Measurements from ENCODE around the gene SLC39A6. TPM values are rescaled to one million over a fixed set of nuclear protein-coding genes. Genes with fewer than 3 reads are reported as not detected.
"Not testable (repeated sequence)": the region's sequence is repeated elsewhere in the genome, so short reads cannot be mapped to it uniquely, and the experiment has no call there.

The SLC39A6 gene
- total RNA-seq, 1 experiment from 2014 or later = 47.6 TPM

DNA sequence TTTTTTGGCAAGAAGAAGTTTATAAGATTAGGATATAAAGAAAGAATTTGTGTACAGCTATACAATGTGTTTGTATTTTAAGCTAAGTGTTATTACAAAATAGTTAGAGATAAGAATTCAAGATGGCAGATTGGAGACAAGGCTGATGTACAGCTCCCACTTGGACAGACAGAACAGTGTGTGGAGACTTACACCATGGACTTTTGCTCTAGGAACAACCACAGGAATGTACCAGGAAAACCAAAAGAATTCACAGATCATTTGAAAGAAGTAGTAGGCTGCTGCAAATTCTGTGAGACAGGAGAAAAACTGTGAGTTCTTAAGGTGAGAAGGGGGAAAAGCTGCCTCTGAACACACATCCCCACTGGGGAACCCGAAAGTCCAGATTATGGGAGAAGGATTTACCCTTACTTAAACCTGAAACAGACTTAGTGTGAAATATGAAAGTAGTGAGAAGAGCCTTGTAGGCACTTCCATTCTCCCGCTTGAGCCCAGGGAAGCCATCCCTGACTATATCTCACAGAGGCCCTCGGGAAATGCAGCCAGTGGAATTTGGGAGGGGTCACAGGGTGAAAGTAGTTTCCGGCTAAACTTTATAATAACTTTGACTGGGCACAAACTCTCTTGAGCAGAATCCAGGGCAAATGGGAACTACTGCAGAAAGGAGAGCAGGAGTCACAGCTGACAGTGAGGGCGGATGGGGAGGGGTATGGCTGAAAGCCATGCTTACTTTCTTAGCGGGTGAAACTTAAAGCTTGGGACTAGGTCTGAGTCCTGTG, 50.2 kb downstream of the SLC39A6 start:
- no peaks in the 10 kb centered on the region for H3K27me3 ChIP-seq (ENCODE audit: control insufficient read depth, insufficient read depth, low read length)
- DNase-seq (ENCODE audit: low read depth, low spot score) (no peak), ATAC-seq (no peak)
- in situ Hi-C loops (cut with HindIII; ENCODE audit: low pct_unique_long_range_greater_than_20kb, low sequenced_read_pairs) (no loop called here), intact Hi-C loops (cut with micrococcal nuclease; ENCODE audit: unreplicated experiment) (no loop called here)
- TF ChIP-seq, protein P1, sequence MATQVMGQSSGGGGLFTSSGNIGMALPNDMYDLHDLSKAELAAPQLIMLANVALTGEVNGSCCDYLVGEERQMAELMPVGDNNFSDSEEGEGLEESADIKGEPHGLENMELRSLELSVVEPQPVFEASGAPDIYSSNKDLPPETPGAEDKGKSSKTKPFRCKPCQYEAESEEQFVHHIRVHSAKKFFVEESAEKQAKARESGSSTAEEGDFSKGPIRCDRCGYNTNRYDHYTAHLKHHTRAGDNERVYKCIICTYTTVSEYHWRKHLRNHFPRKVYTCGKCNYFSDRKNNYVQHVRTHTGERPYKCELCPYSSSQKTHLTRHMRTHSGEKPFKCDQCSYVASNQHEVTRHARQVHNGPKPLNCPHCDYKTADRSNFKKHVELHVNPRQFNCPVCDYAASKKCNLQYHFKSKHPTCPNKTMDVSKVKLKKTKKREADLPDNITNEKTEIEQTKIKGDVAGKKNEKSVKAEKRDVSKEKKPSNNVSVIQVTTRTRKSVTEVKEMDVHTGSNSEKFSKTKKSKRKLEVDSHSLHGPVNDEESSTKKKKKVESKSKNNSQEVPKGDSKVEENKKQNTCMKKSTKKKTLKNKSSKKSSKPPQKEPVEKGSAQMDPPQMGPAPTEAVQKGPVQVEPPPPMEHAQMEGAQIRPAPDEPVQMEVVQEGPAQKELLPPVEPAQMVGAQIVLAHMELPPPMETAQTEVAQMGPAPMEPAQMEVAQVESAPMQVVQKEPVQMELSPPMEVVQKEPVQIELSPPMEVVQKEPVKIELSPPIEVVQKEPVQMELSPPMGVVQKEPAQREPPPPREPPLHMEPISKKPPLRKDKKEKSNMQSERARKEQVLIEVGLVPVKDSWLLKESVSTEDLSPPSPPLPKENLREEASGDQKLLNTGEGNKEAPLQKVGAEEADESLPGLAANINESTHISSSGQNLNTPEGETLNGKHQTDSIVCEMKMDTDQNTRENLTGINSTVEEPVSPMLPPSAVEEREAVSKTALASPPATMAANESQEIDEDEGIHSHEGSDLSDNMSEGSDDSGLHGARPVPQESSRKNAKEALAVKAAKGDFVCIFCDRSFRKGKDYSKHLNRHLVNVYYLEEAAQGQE (IDR thresholded peaks at IDR 0.05; ENCODE audit: insufficient read depth in 1 of 2, low read depth in 2 of 2, low read length in 1 of 2) = no peak
- TF ChIP-seq POLR2AphosphoS5 (IDR thresholded peaks at IDR 0.05; ENCODE audit: low read depth, low read length) = no peak
- no peak for TF ChIP-seq SIN3A (IDR thresholded peaks at IDR 0.05; ENCODE audit: borderline replicate concordance, insufficient read depth, low read depth, low read length)
- TF ChIP-seq, protein P2, sequence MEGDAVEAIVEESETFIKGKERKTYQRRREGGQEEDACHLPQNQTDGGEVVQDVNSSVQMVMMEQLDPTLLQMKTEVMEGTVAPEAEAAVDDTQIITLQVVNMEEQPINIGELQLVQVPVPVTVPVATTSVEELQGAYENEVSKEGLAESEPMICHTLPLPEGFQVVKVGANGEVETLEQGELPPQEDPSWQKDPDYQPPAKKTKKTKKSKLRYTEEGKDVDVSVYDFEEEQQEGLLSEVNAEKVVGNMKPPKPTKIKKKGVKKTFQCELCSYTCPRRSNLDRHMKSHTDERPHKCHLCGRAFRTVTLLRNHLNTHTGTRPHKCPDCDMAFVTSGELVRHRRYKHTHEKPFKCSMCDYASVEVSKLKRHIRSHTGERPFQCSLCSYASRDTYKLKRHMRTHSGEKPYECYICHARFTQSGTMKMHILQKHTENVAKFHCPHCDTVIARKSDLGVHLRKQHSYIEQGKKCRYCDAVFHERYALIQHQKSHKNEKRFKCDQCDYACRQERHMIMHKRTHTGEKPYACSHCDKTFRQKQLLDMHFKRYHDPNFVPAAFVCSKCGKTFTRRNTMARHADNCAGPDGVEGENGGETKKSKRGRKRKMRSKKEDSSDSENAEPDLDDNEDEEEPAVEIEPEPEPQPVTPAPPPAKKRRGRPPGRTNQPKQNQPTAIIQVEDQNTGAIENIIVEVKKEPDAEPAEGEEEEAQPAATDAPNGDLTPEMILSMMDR (IDR thresholded peaks at IDR 0.05) = no peak
- no peak for TF ChIP-seq TCF7L2 (IDR thresholded peaks at IDR 0.05; ENCODE audit: low read depth, low read length)
- POLR2A ChIA-PET = no interaction called here
- H3K9me3 ChIP-seq (ENCODE audit: control insufficient read depth, insufficient read depth, low read depth, low read length) = no peaks in the 10 kb centered on the region
- CTCF ChIA-PET = no interaction called here
- H3K4me1 ChIP-seq (ENCODE audit: control insufficient read depth, insufficient read depth, low read length) = peaks cover 4% of the 10 kb centered on the region; the same call in 1 of the 2 replicates
- BruUV-seq (replicated peaks) = no TSS peak
- H3K27ac ChIP-seq (ENCODE audit: low read length) = no peak overlapping the region
- no peaks in the 10 kb centered on the region for H3K36me3 ChIP-seq (ENCODE audit: control insufficient read depth, insufficient read depth, low read length)
- no peak overlapping the region for H3K4me3 ChIP-seq (ENCODE audit: low read depth in 2 of 2, low read length in 2 of 2)

DNA sequence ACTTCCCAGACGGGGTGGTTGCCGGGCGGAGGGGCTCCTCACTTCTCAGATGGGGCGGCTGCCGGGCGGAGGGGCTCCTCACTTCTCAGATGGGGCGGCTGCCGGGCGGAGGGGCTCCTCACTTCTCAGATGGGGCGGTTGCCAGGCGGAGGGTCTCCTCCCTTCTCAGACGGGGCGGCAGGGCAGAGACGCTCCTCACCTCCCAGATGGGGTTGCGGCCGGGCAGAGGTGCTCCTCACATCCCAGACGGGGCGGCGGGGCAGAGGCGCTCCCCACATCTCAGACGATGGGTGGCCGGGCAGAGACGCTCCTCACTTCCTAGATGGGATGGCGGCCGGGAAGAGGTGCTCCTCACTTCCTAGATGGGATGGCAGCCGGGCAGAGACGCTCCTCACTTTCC, 51.4 kb downstream of the SLC39A6 start:
- intact Hi-C loops (cut with micrococcal nuclease; ENCODE audit: unreplicated experiment); in situ Hi-C loops (cut with HindIII; ENCODE audit: low pct_unique_long_range_greater_than_20kb, low sequenced_read_pairs); CTCF ChIA-PET: not testable (repeated sequence)

More for the DNA sequence above, 51.4 kb downstream of the SLC39A6 start:
- DNase-seq (ENCODE audit: low read depth, low spot score); BruUV-seq (replicated peaks); H3K4me3 ChIP-seq (ENCODE audit: low read depth in 2 of 2, low read length in 2 of 2); POLR2A ChIA-PET; ATAC-seq; H3K27ac ChIP-seq (ENCODE audit: low read length); H3K9me3 ChIP-seq (ENCODE audit: control insufficient read depth, insufficient read depth, low read depth, low read length); H3K27me3 ChIP-seq (ENCODE audit: control insufficient read depth, insufficient read depth, low read length); H3K36me3 ChIP-seq (ENCODE audit: control insufficient read depth, insufficient read depth, low read length); H3K4me1 ChIP-seq (ENCODE audit: control insufficient read depth, insufficient read depth, low read length): not testable (repeated sequence)

Data from Panc1 (cell line).